Tibial artery (tissue), 4 donors: Measurements from ENCODE around the gene CDH22.
A peak's percentile ranks its signal among the peaks of the same experiment; 100 is the strongest.

Experiments used
- DNase-seq, 2 donors: peaks; one replicate each; pipeline ENCODE4 v3.0.0-alpha.2; 2019
- H3K27ac ChIP-seq, 2 donors: fragments of 200-600 bp; sonication (generic) in 1 of 2; 1 replicate in 1 of 2; 2 replicates in 1 of 2; pipeline ENCODE4 v1.5.1; 2018 to 2019; ENCODE audit warnings: mild to moderate bottlenecking in 1 of 2
- H3K27me3 ChIP-seq, 2 donors: fragments of 200-600 bp; sonication (generic) in 1 of 2; one replicate each; pipeline versions ENCODE4 v1.5.1 to v1.6.0; 2016 to 2019
- H3K36me3 ChIP-seq, 3 donors: fragments of 200-600 bp; sonication (generic) in 2 of 3; one replicate each; pipeline ENCODE4 v1.5.1; 2016 to 2019; ENCODE audit warnings: mild to moderate bottlenecking in 2 of 3
- H3K4me1 ChIP-seq, 4 donors: fragments of 200-600 bp; sonication (generic) in 2 of 4; 1 replicate in 3 of 4; 2 replicates in 1 of 4; pipeline ENCODE4 v1.5.1; 2016 to 2019
- H3K4me3 ChIP-seq, 2 donors: fragments of 200-600 bp; sonication (generic) in 1 of 2; 1 replicate in 1 of 2; 2 replicates in 1 of 2; pipeline ENCODE4 v1.5.1; 2018 to 2019; ENCODE audit warnings: mild to moderate bottlenecking in 2 of 2
- H3K9me3 ChIP-seq, 3 donors: fragments of 200-600 bp; sonication (generic) in 1 of 3; one replicate each; pipeline ENCODE4 v1.5.1; 2016 to 2019
- CTCF ChIP-seq, 2 experiments: fragments of 200-600 bp in 1 of 2; fragments of 450-650 bp in 1 of 2; IDR thresholded peaks; one replicate each; pipeline ENCODE4 v1.5.1; 2017 to 2019; ENCODE audit warnings: antibody characterized with exemption in 2 of 2, mild to moderate bottlenecking in 1 of 2, moderate library complexity in 1 of 2
- intact Hi-C: fragments of 100-400 bp; cut with DNase I; formaldehyde crosslinking; loops from one replicate; pipeline ENCODE4 v1.15.0; 2023; ENCODE audit warnings: low total_unique reads

CDH22 gene

GRCh38 chr20:46351357-46352058, 43.2 kb upstream of the CDH22 start:
- intact Hi-C loops: loop anchor here (10.0 kb wide), 1 partner anchor 257 kb away; no protein-coding TSS in a partner anchor
- Histone ChIP-seq H3K4me1 (peaks cover 0 to 25% (median 9%) of the 10 kb centered on the region in 4 donors), H3K36me3 (peaks cover 20 to 63% (median 25%) of the 10 kb centered on the region in 3 donors), H3K27ac (no peak overlapping the region), H3K27me3 (no peaks in the 10 kb centered on the region), H3K9me3 (no peaks in the 10 kb centered on the region), H3K4me3 (no peak overlapping the region)
- no peak for DNase-seq
- no peak for TF ChIP-seq CTCF (IDR thresholded peaks at IDR 0.05)

GRCh38 chr20:46350986-46351267, 42.6 kb upstream of the CDH22 start:
- intact Hi-C loops: loop anchor here (10.0 kb wide), 1 partner anchor 256 kb away; no protein-coding TSS in a partner anchor
- Histone ChIP-seq H3K4me3 (no peak overlapping the region), H3K27me3 (no peaks in the 10 kb centered on the region), H3K4me1 (peaks cover 0 to 19% (median 4%) of the 10 kb centered on the region in 4 donors), H3K36me3 (peaks cover 20 to 62% (median 25%) of the 10 kb centered on the region in 3 donors), H3K27ac (no peak overlapping the region), H3K9me3 (no peaks in the 10 kb centered on the region)
- no peak for TF ChIP-seq CTCF (IDR thresholded peaks at IDR 0.05)
- no peak for DNase-seq

DNA sequence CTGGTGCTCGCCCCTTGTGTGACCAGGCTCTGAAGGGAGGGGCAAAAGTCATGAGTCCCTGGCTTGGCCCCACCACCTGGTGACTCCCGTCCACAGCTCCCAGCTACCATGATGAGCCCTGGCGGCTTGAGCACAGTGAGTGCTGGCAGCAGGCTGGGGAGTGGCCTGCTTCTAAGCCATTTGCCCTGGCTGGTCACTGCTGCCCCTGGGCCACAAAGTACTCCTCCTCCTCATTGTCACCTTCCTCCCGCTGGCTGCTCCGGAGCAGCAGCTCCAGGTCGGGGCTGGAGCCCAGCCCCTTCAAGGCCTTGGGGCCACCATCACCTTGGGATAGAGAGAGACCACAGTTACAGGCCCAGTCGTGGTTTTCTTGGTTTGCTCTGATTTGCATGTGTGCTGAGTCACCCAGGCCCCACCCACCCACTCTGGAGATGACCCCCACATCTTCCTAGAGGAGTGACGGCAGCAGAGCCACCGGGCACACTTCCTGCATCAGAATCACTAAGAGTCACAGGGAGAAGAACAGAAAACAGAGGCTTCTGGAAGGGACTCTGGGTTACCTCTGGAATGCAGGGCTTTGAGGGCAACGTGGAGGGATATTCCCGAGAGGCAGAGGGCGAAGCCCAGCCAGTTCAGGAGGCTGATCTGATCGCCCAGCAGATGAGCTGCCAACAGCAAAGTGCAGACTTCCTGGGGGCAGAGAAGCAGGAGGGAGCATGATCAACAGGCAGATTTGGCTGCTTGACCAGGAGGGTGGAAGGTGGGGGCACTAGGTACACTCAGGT, 42.1 kb upstream of the CDH22 start:
- Histone ChIP-seq H3K4me1 (peaks cover 0 to 18% (median 3%) of the 10 kb centered on the region in 4 donors), H3K27me3 (no peaks in the 10 kb centered on the region), H3K9me3 (no peaks in the 10 kb centered on the region), H3K4me3 (no peak overlapping the region), H3K36me3 (peaks cover 20 to 61% (median 25%) of the 10 kb centered on the region in 3 donors), H3K27ac (no peak overlapping the region)
- DNase-seq: no peak
- TF ChIP-seq CTCF (IDR thresholded peaks at IDR 0.05): no peak
- intact Hi-C loops: loop anchor here (10.0 kb wide), 1 partner anchor 256 kb away; no protein-coding TSS in a partner anchor

DNA sequence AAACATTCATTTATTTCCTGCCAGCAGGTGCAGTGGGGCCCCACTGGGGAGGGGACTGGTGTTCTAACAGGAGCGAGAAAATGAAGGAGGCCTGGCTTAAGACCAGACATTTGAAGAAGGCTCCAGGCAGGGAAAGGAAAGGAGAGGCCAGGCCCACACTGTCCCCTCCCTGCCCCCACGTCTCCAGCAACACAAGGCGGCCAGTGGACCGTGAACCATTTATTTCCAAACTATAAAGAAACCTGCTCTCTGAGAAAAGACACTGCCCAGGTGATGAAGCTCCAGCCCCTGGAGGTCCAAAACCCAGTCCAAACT, 41.4 kb upstream of the CDH22 start:
- intact Hi-C loops: loop anchor here (10.0 kb wide), 1 partner anchor 255 kb away; no protein-coding TSS in a partner anchor
- DNase-seq: no peak
- Histone ChIP-seq H3K36me3 (peaks cover 20 to 54% (median 25%) of the 10 kb centered on the region in 3 donors), H3K9me3 (no peaks in the 10 kb centered on the region), H3K27me3 (no peaks in the 10 kb centered on the region), H3K4me1 (peaks cover 0 to 18% (median 3%) of the 10 kb centered on the region in 4 donors), H3K27ac (no peak overlapping the region), H3K4me3 (no peak overlapping the region)
- no peak for TF ChIP-seq CTCF (IDR thresholded peaks at IDR 0.05)

DNA sequence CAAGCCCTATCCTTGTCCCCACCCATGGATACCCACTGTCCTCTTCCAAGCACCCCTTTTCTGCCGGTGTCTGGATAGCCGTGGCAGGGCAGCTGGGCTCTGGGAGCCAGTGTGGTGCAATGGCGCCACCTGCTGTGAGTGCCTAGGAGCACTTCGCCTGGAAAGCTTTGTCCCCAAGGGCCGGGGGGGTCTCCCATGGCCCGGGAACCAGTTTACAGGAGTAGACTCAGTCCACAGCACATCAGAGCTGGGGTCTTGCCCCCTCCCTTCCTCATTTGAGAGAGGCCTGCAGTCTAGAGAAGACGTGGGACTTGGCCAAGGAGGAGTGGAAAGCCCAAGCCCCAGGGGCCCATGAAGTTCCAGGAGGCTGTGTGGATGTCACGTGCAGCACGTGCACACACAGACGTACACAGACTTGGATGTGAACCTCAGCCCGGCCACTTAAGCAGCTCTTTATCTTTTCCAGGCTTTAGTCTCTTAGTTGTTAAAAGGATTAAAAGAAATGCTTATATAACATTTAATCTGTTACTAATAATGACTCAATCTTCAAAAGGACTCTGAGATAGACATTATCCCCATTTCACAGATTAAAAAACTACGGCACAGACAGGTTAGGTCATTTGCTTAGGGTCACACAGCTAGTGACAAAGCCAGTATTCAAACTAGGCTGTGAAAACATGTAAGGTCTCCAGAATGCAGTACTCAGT, 40.9 kb upstream of the CDH22 start:
- Histone ChIP-seq H3K9me3 (no peaks in the 10 kb centered on the region), H3K36me3 (peaks cover 20 to 49% (median 25%) of the 10 kb centered on the region in 3 donors), H3K27ac (no peak overlapping the region), H3K4me1 (peaks cover 0 to 18% (median 3%) of the 10 kb centered on the region in 4 donors), H3K27me3 (no peaks in the 10 kb centered on the region), H3K4me3 (no peak overlapping the region)
- DNase-seq: peak in 1 of 2 donors; percentile 75
- intact Hi-C loops: no loop called here
- peak; percentile 44 to 47 for TF ChIP-seq CTCF (IDR thresholded peaks at IDR 0.05)
